Lower leg skin (tissue), 4 donors: ENCODE measurements around the gene ATG7. TPM values are rescaled to one million over a fixed set of nuclear protein-coding genes. Genes with fewer than 3 reads are reported as not detected.

ENCODE experiments used
- DNase-seq, 2 donors: peaks; one replicate each; pipeline ENCODE4 v3.0.0-alpha.2; 2019; ENCODE audit warnings: low spot score in 2 of 2
- H3K4me3 ChIP-seq: fragments of 200-600 bp; sonication (generic); 2 replicates; pipeline ENCODE4 v1.5.1; 2017; ENCODE audit warnings: mild to moderate bottlenecking, low read depth; ENCODE audit not compliant: poor library complexity, severe bottlenecking
- CTCF ChIP-seq, 3 donors: fragments of 450-650 bp; IDR thresholded peaks; one replicate each; pipeline ENCODE4 v1.5.1; 2016; ENCODE audit warnings: antibody characterized with exemption in 3 of 3, mild to moderate bottlenecking in 3 of 3, moderate library complexity in 2 of 3
- POLR2A ChIP-seq, 2 donors: fragments of 450-650 bp; IDR thresholded peaks; one replicate each; pipeline ENCODE4 v1.6.1; 2016 to 2017; ENCODE audit warnings: antibody characterized with exemption in 2 of 2, mild to moderate bottlenecking in 1 of 2, moderate library complexity in 1 of 2
- WGBS, 2 donors: methylation state at CpG; one replicate each; pipeline ENCODE4 v1.1.5; 2018; 5-methylcytosine and 5-hydroxymethylcytosine counted together
- intact Hi-C: fragments of 100-400 bp; cut with DNase I; formaldehyde crosslinking; loops from one replicate; pipeline ENCODE4 v1.15.0; 2023; ENCODE audit warnings: low total_unique reads
- total RNA-seq, 4 donors: library from RNA; depleted of rRNA; stranded (reverse); fragments of >200 nt; gene quantifications; one replicate each; pipeline ENCODE4 v1.1.0, GENCODE V29; 2016

The ATG7 gene
- total RNA-seq, 4 donors from 2014 or later: 38.8 to 110 (median 53.2) TPM

DNA sequence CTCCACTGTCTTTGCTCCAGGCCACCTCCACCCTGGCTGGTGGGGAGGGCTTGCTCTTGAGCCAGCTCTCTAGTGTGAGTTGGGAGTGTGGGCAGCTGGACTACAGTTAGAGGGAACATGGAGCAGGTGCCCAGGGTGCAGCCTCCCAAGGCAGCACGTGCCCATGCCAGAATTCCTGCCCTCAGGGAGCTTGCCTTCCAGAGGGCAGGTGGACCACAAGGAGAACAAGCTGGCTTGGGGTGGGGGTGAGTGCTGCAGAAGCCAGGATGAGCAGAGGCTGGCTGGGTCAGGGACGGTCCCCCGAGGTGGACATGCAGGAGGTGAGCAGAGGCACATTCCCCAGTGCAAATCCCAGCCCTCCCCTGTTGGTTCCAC lies 282.0 kb downstream of the ATG7 start:
- intact Hi-C loops: no loop called here
- H3K4me3 ChIP-seq: no peak overlapping the region
- no peak for DNase-seq
- WGBS, 2 donors: 86 to 93% methylated on average over 3 of the region's 3 CpGs
- TF ChIP-seq CTCF (IDR thresholded peaks at IDR 0.05) (no peak), POLR2A (IDR thresholded peaks at IDR 0.05) (no peak)

DNA sequence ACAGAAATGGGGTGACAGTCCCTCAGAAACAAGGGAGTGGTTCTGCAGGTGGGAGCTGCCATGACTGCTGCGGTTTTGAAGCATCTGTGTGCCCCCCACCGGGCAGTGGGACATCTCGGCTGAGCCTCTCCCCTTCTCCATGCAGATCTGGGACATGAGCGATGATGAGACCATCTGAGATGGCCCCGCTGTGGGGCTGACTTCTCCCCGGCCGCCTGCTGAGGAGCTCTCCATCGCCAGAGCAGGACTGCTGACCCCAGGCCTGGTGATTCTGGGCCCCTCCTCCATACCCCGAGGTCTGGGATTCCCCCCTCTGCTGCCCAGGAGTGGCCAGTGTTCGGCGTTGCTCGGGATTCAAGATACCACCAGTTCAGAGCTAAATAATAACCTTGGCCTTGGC lies 282.5 kb downstream of the ATG7 start:
- 91 to 95% methylated on average over 11 to 12 of the region's 12 CpGs for WGBS, 2 donors
- H3K4me3 ChIP-seq: no peak overlapping the region
- DNase-seq: no peak
- intact Hi-C loops: no loop called here
- TF ChIP-seq CTCF (IDR thresholded peaks at IDR 0.05) (no peak), POLR2A (IDR thresholded peaks at IDR 0.05) (no peak)

GRCh38 chr3:11555211-11555782 lies 283.1 kb downstream of the ATG7 start:
- TF ChIP-seq CTCF (IDR thresholded peaks at IDR 0.05) (no peak), POLR2A (IDR thresholded peaks at IDR 0.05) (no peak)
- intact Hi-C loops: no loop called here
- WGBS, 2 donors: 43 to 70% methylated on average over 5 to 10 of the region's 13 CpGs
- H3K4me3 ChIP-seq: no peak overlapping the region
- DNase-seq: peak in 1 of 2 donors; percentile 77

GRCh38 chr3:11555881-11556633 lies 283.9 kb downstream of the ATG7 start:
- no peak for DNase-seq
- intact Hi-C loops: no loop called here
- TF ChIP-seq CTCF (IDR thresholded peaks at IDR 0.05) (no peak), POLR2A (IDR thresholded peaks at IDR 0.05) (no peak)
- WGBS, 2 donors: 82 to 85% methylated on average over 23 of the region's 23 CpGs
- H3K4me3 ChIP-seq: no peak overlapping the region

- intact Hi-C loops: no loop called here
- H3K4me3 ChIP-seq: no peak overlapping the region
- no peak for DNase-seq
- TF ChIP-seq POLR2A (IDR thresholded peaks at IDR 0.05): no peak
- TF ChIP-seq CTCF (IDR thresholded peaks at IDR 0.05): no peak
- WGBS, 2 donors: 43 to 46% methylated on average over 16 of the region's 16 CpGs
Observed at GRCh38 chr3:11556851-11557644, 284.9 kb downstream of the ATG7 start.
